GM21576 (cell line): ENCODE results near the gene ZNF469.
"Not testable (repeated sequence)": the region's sequence is repeated elsewhere in the genome, so short reads cannot be mapped to it uniquely, and the experiment has no call there.

Experiments used
- ATAC-seq: cut with Tn5 transposase; IDR thresholded peaks from one replicate; pipeline ENCODE4 v1.9.1; 2021; ENCODE audit warnings: mild to moderate bottlenecking, moderate library complexity; ENCODE audit not compliant: unreplicated experiment

Gene ZNF469

DNA sequence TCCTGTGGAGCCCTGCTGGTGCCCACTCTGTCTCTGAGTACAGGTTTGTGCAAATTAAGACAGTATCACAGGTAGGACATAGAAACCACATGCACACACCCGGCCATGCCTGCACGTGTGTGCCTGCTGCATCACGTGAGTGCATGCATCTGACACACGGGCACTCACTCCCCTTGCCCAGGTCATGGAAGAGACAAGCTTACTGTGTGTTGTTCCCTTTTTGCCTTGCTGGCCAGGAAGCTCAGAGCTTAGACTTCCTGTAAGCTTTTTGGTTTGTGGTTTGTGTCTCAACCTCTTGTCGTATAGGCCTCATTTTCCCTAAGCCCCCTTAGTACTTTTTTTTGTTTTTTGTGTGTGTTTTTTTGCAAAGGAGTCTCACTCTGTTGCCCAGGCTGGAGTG is 25.0 kb downstream of the ZNF469 start:
- ATAC-seq = no peak

GRCh38 chr16:88408561-88409142 is 25.9 kb downstream of the ZNF469 start:
- ATAC-seq = no peak

DNA sequence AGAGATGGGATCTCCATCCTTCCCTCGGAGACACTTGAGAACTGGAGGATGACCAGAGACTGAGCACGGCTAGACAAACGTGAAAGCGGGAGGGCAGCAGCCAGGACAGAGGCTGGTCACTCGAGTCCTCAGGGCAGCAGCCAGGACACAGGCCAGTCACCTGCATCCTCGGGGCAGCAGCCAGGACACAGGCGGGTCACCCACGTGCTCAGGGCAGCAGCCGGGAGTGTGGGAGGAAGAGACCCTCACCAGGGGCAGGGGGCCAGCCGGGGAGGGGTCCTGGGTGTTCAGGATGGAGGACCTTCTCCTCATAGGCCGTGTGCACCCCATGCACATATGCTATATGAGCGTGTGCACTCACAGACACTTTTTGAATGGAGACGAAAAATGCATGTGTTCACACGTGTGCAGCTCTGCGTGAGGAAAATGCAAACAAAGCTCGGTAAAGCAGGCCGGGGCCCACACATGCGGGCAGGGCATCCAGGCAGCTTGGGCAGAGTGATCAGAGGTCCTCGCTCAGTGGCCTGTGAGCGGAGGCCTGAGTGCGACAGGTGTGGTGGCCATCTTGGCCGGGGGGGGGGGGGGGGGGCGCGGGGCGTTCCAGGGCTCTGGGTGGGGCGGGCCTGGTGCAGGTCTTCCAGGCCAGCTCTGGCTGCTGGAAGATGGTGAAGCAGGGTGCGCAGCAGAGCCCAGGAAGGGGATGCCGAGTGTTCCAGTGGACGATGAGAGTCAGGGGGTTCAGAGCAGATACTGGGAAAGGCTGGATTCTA is 26.7 kb downstream of the ZNF469 start:
- no peak for ATAC-seq

GRCh38 chr16:88410297-88410968 is 27.7 kb downstream of the ZNF469 start:
- ATAC-seq = not testable (repeated sequence)

DNA sequence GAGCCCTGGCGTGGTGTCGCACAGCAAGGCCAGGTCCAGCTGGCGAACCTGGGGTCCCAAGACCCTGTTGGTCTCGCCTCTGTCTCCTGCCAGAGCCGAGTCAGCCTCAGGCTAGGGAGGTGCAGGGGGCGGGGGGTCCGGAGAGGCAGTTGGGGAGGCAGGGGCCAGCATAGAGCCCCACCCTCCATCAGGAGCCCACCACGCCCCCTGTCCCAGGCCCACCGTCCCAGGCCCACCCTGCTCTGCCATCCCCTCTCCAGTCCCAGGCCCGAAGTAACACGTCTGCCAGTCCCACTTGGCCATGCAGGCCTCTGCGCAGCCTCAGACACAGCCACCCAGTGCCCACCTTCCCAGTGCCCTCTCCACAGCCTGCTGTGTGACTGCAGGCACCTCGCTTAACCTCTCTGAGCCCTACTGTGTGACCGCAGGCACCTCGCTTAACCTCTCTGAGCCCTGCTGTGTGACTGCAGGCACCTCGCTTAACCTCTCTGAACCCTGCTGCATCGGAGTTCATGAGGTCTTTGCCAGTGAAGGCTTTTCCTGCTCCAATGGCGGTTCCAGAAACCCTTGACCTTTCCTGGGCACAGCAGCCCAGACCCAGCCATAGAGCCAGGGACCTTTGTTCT is 29.3 kb downstream of the ZNF469 start:
- ATAC-seq = no peak

DNA sequence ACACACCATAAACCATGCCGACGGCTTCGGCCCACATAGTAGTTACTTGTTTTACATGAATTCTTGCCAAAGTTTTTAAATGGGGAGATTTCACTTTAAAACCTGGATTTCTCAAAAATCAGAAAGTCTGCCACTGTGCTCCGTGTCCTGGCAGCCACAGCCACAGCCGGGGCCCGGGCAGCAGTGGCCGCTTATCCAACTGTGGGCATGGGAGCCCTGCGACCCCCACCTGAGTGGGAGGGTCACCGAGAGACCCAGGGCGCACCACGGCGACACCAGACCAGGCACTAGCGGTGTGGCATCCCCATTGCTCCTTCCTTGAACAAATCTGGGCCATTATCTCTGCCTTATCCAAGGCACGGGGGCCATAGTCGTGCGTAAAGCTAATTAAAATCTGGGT is 30.0 kb downstream of the ZNF469 start:
- no peak for ATAC-seq

GRCh38 chr16:88413231-88413630 is 30.5 kb downstream of the ZNF469 start:
- no peak for ATAC-seq

DNA sequence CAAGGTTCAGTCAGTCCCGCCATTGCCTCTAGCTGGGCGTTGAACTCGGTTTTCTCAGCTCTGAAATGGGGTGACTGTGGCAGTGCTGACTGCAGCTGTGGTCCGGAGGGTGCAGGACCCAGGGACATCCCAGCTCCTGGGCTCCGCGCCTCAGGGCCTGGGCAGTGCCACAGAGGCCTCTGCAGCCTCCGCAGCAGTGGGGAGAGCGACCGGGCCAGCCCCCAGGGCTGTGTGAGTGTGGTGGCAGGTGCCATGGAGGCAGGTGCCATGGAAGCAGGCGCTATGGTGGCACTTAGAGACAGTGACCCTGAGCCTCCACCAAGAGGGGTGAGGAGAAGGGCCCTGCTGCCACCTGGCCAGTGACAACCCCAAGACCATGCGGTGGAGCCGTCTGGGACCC is 30.9 kb downstream of the ZNF469 start:
- no peak for ATAC-seq

DNA sequence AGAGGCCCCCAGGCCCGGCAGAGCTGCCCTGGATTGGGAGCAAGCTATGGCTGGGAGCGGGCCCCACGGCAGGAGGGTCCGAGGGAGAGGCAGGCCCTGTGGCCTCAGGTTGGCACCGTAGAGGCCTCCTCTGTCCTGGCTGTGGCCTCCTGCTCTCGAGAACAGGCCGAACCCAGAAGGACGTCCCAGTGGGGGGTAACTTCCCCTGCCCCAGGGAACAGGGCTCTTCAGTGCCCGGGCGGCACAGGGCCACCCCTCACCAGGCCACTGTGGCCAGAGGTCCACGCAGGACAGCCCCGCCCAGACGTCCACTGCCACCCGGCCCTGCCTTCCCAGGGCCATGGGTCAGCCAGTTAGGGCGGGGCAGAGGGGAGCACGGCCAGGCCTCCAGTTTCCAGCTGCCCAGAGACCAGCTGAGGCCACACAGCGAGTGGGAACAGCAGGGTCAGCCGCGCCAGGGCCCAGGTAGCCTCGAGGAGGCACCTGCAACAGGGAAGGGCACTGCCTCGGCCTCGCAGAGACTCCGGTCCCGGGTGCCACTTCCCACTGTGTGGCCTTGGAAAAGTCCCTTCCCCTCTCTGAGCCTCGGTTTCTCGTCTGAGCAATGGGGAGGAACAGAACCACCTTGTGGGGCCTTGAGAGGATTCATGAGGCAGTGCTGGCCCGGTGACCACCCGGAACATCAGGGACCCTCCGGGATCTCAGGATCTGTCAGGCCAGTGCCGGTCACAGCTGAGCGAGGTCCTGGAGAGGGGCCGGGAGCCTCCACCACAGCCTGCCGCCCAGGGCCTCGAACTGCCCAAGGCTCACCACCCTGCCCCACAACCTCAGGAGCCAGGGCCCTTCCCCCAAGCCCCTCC is 32.0 kb downstream of the ZNF469 start:
- ATAC-seq = no peak

GRCh38 chr16:88415381-88415705 is 32.6 kb downstream of the ZNF469 start:
- no peak for ATAC-seq

GRCh38 chr16:88415713-88416323 is 33.1 kb downstream of the ZNF469 start:
- no peak for ATAC-seq

- no peak for ATAC-seq
Observed at GRCh38 chr16:88416686-88417085, 33.9 kb downstream of the ZNF469 start.

DNA sequence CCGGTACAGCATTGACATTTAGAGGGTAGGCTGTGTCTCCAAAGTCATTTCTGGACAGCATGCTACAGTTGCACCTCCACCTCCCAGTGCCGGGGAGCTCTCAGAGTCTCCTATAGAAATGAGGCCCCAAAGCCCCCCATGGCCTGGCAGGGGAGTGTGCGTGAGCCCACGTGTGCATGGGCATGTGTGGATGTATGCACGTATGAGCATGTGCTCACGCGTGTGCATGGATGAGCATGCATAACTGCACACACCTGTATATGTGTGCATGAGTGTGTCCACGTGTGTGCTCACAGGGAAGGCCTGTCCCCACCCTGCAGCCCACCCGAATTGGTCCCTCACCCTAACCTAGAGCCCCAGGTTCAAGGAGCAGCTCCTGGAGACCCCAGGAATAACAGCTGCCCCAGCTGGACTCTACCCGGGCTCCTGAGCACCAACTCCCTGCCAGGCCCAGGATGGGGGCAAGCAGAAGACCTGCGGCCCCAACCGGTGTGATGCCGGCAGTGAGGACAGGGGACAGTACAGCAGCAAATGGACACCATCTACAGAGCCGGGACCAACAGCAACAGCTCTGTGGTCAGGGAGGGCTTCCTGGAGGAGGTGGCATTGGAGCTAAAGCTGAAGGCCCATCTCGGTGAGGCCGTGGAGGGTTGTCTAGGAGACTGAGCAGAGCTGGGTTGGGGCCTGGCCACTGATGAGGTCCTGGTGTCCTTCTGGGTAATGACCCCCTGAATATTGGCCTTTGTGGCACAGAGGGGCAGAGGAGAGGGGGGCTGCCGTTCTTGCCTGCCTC is 35.1 kb downstream of the ZNF469 start:
- ATAC-seq = no peak

DNA sequence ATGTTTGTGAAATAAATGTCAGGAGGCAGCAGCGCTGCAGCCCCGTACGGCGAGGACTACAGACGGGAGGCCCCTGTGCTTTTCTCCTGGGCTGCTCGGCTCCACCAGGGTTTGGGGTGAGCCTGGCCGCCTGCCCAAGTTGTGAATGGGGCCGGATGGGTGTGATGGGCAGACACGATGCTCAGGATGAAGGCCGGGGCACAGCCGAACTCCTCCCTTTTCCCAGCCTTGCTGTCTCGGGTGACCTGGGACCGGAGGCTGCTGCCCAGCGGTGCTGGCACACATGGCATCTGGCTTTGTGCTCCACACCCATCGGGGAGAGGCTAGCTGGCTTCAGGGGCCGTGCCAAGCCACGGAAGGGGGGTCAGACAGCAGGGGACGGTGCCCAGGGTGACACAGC is 36.1 kb downstream of the ZNF469 start:
- ATAC-seq = no peak

DNA sequence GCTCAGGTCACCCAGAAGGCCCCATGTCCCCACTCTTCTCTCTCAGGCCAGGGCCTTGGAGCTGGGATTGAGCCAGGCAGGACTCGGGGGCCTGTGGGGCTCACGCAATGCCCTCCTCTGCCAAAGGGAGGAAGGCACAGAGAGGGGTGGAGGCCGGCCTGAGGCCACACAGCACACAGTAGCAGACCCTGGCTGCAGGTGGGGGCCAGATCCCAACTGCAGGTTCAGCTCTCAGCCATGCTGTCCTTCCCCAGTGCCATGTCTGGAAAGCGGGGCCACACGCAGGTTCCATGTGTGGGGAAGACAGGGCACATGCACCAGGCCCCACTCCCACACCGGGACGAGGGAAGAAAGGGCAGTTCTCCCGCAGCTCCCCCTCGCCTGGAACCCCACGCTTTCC is 37.0 kb downstream of the ZNF469 start:
- ATAC-seq = no peak

GRCh38 chr16:88420496-88420895 is 37.7 kb downstream of the ZNF469 start:
- ATAC-seq = no peak

DNA sequence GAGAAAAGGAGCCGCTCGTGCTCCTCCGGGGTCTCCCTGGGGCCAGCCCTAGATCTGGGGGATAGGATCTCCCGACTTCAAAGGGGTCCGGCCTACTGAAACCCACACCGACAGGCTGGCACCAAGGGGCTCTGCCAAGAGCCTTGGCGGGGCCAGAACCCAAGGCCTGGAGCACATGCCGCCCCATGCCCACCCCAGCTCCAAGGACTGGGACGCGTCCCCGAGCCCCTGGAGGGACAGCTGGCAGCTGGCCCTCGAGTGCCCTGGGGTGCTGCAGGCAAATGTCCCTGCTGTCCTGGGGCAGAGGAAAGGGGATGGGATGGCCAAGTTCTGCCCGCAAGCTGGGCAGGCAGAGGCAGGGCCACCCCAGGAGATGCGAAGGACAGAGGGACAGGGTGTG is 38.5 kb downstream of the ZNF469 start:
- ATAC-seq = no peak

GRCh38 chr16:88421871-88422433 is 39.2 kb downstream of the ZNF469 start:
- ATAC-seq = no peak

DNA sequence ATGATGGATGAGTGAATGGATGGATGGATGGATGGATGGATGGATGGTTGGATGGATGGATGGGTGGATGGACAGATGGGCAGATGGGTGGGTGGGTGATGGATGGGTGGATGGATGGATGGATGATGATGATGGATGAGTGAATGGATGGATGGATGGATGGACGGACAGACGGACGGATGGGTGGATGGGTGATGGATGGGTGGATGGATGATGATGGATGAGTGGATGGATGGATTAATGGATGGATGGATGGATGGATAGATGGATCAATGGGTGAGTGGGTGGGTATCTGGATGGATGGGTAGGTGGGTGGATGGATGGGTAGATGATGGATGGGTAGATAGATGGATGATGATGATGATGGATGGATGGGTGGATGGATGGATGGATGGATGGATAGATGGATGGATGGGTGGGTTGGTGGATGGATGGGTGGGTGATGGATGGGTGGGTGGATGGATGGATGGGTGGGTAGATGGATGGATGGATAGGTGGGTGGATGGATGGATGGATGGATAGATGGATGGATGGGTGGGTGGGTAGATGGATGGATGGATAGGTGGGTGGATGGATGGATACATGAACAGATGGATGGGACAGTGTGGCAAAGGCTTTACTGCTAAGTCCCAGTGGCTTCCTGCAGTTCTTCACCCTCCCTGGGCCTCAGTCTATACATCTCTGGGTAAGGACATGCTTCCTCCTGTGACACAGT is 40.1 kb downstream of the ZNF469 start:
- no peak for ATAC-seq
